Measurements from ENCODE around the gene NIF3L1.
A peak's percentile ranks its signal among the peaks of the same experiment; 100 is the strongest.

Gene NIF3L1, protein sequence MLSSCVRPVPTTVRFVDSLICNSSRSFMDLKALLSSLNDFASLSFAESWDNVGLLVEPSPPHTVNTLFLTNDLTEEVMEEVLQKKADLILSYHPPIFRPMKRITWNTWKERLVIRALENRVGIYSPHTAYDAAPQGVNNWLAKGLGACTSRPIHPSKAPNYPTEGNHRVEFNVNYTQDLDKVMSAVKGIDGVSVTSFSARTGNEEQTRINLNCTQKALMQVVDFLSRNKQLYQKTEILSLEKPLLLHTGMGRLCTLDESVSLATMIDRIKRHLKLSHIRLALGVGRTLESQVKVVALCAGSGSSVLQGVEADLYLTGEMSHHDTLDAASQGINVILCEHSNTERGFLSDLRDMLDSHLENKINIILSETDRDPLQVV

DNA sequence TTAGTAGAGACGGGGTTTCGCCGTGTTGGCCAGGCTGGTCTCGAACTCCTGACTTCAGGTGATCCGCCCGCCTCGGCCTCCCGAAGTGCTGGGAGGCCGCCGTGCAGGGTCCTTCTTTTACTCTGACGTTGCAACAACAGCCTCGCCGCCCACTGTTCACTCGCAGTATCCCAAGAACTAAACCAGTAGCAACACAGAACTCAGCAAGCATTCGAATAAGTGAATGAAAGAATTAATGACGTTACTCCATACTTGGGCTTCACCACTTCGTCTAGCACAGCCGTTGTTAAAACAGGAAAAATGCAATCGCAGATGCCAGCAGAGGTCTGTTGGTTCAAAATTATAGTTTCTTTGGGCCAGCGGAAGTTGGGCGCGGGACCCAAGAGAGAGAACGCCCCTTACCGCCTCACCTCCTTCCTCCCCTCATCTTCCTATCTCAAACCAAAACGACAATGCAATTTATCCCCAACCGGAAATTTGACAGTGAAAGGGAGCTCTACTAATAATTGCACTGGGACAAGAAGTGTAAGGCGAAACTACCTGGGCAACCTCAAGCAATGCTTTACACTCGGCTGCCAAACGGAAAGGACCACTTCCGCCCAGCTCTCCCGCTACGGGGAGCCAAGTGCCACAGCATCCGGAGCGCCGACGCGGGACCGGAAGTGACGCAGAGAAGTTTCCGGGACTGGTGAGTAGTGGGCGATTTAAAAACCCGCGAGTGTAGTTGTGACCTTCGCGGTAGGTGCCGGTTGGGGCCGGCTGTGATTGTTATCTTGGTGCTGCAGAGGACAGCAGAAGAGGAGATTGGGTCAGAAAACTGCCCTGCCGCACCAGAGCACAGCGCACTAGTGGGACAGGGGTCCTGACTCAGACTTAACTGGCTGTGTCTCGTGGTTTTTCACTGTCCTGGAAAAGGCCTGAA is at the start of gene NIF3L1, which contains the start of gene PPIL3:
Gene NIF3L1, plus strand, starts transcription at position 668 of the 922 bp plus-strand sequence. CDS start 2,573 bp downstream, outside the sequence.
Gene PPIL3, minus strand, starts transcription at position 374 of the 922 bp plus-strand sequence. CDS start 1,462 bp downstream, outside the sequence.
- FAIRE-seq (no peak), DNase-seq (ENCODE audit: insufficient read length, low spot score) (peak; percentile 27)
- TF ChIP-seq, protein P1, sequence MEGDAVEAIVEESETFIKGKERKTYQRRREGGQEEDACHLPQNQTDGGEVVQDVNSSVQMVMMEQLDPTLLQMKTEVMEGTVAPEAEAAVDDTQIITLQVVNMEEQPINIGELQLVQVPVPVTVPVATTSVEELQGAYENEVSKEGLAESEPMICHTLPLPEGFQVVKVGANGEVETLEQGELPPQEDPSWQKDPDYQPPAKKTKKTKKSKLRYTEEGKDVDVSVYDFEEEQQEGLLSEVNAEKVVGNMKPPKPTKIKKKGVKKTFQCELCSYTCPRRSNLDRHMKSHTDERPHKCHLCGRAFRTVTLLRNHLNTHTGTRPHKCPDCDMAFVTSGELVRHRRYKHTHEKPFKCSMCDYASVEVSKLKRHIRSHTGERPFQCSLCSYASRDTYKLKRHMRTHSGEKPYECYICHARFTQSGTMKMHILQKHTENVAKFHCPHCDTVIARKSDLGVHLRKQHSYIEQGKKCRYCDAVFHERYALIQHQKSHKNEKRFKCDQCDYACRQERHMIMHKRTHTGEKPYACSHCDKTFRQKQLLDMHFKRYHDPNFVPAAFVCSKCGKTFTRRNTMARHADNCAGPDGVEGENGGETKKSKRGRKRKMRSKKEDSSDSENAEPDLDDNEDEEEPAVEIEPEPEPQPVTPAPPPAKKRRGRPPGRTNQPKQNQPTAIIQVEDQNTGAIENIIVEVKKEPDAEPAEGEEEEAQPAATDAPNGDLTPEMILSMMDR (IDR thresholded peaks at IDR 0.05; ENCODE audit: insufficient read depth, missing control alignments): no peak

DNA sequence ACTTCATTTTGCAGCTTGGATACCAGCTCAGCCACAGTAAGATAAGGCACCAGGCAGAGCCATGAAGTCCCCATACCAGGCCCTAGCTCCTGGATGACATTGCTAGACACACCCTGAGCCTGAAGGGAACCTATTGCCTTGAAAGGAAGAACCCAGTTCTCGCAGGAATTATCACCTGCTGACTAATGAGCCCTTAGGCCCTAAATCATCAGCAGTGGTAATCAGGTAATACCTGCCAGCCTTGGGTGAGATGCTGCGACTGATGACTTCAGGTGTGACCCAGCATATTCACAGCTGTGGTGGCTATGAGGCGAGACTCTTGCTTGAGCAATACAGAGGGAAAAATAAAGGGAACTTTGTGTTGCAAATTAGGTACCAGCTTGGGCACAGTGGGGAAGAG is 49.7 kb upstream of the NIF3L1 start:
- DNase-seq (ENCODE audit: insufficient read length, low spot score) (no peak), FAIRE-seq (no peak)
- TF ChIP-seq, protein P1 (IDR thresholded peaks at IDR 0.05; ENCODE audit: insufficient read depth, missing control alignments): no peak

DNA sequence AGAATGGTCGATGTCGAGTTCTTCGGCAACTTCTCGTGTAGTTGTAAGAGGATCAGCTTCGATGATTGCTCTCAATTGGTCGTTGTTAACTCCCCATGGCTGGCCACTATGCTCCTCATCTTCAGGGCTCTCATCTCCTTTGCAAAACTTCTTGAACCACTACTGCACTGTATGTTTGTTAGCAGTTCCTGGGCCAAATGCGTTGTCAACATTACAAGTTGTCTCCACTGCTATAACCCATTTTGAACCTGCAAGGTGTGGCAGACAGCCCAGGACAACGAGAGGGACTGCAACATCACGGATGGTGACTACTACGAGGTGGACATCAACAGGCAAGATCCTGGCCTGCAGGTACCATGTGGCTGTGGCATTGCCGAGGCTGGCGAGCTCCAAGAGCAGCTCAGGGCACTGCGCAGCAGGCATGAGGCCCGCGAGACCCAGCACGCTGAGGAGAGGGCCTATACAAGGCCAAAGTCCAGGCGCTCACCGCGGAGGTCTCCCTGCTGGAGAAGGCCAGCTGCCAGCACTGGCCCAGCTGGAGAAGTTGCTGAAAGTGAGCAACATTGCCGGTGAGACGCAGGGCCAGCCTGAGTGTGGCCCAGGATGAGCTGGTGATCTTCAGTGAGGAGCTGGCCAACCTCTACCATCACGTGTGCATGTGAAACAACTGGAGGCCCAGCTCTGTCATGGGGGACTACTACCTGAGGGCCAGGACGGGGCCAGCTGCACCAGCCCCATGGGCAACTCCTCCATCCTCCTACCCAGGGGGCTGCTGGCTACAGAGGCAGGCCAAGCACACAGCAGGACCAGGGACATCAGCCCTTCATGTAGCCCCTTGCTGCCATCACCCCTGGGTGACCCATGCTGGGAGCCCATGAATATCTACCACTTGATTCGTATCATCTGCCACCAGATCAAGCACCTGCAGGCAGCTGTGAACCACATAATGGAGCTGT is 44.9 kb upstream of the NIF3L1 start:
- no peak for FAIRE-seq
- TF ChIP-seq, protein P1 (IDR thresholded peaks at IDR 0.05; ENCODE audit: insufficient read depth, missing control alignments): no peak
- no peak for DNase-seq (ENCODE audit: insufficient read length, low spot score)

DNA sequence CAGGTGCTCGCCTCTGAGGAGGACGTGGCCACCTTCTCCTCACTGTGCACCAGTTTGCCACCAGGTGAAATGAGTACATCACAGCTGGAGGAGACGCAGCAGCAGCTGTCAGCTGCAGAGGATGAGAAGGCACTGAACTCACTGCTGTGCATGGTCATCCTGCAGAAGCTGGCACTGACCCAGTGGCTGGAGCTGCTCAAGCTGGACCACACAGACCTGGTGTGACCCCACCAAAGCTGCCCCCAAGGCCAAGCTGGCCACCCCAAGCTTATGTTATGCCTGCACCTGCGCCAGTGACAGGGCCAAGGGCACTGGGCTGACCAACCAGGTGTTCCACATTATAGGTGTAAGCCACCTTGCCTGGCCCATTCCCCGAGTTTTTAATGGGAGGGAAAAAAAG is 44.0 kb upstream of the NIF3L1 start:
- DNase-seq (ENCODE audit: insufficient read length, low spot score) (no peak), FAIRE-seq (no peak)
- TF ChIP-seq, protein P1 (IDR thresholded peaks at IDR 0.05; ENCODE audit: insufficient read depth, missing control alignments): no peak

DNA sequence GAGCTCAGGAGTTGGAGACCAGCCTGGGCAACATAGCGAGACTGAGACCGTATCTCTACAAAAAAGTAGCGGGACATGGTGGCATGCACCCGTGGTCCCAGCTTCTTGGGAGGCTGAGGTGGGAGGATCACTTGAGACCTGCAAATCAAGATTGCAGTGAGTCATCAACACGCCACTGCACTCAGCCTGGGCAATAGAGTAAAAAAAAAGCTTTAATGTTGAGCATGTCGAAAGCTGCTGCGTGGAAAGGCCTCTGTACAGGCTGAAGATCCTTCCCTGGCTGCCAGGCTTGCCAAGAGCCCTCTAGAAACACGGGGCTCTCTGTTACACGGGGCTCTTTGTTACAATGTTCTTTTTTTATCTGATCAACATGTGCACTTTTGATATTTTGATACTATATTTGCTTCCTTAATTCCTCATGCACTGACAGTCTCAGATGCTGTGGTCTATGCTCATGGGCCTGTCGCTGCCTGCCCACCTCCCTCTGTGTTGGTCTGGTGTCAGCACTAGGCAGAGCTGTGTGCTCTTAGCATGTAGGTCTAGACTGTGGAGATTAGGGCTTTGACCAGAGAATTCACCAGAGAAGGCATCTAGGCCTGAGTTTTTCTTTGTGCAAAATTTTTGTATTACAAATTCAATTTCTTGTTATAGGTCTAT is 43.4 kb upstream of the NIF3L1 start:
- no peak for DNase-seq (ENCODE audit: insufficient read length, low spot score)
- FAIRE-seq: no peak

More for the DNA sequence above, 43.4 kb upstream of the NIF3L1 start:
- TF ChIP-seq, protein P1 (IDR thresholded peaks at IDR 0.05; ENCODE audit: insufficient read depth, missing control alignments): no peak
